ENCODE data around the gene PLEK. TPM values are rescaled to one million over a fixed set of nuclear protein-coding genes. Genes with fewer than 3 reads are reported as not detected.
"Not testable (repeated sequence)": the region's sequence is repeated elsewhere in the genome, so short reads cannot be mapped to it uniquely, and the experiment has no call there.

The PLEK gene
- total RNA-seq, 1 donor from 2014 or later: 4.4 TPM

GRCh38 chr2:68441994-68442322 is 76.9 kb downstream of the PLEK start:
- H3K36me3 ChIP-seq: no peaks in the 10 kb centered on the region
- no peaks in the 10 kb centered on the region for H3K9me3 ChIP-seq
- TF ChIP-seq CTCF (IDR thresholded peaks at IDR 0.05) (no peak), POLR2AphosphoS5 (IDR thresholded peaks at IDR 0.05; ENCODE audit: insufficient read depth in 1 of 2, low read depth in 1 of 2) (no peak), POLR2A (IDR thresholded peaks at IDR 0.05) (no peak)
- intact Hi-C loops (cut with DNase I): loop anchor here (5.0 kb wide), 1 partner anchor 80 kb away; no protein-coding TSS in a partner anchor
- DNase-seq (ENCODE audit: extremely low spot score in 2 of 2): no peak
- H3K27ac ChIP-seq: no peak overlapping the region
- H3K4me1 ChIP-seq: peaks cover 1% of the 10 kb centered on the region
- H3K27me3 ChIP-seq: no peaks in the 10 kb centered on the region
- H3K4me3 ChIP-seq: no peak overlapping the region

- H3K9me3 ChIP-seq; DNase-seq (ENCODE audit: extremely low spot score in 2 of 2); H3K27ac ChIP-seq; H3K36me3 ChIP-seq; H3K27me3 ChIP-seq; H3K4me3 ChIP-seq; H3K4me1 ChIP-seq: not testable (repeated sequence)
- intact Hi-C loops (cut with DNase I): loop anchor here (5.0 kb wide), 1 partner anchor 324 kb away; no protein-coding TSS in a partner anchor
These were observed 81.3 kb downstream of the PLEK start for GRCh38 chr2:68446425-68446824.

Other genes starting within 250 kb of the PLEK start
- gene PNO1, start 207.4 kb upstream of the PLEK start, total RNA-seq: 9.3 TPM
- 28.2 TPM for gene PPP3R1, start 112.8 kb upstream of the PLEK start, total RNA-seq
- gene CNRIP1, start 45.3 kb upstream of the PLEK start, total RNA-seq: 43.2 TPM
- 1.2 TPM for gene FBXO48, start 102.0 kb downstream of the PLEK start, total RNA-seq
- gene APLF, start 102.3 kb downstream of the PLEK start, total RNA-seq: 18.7 TPM

Data from vagina (tissue), 2 donors.